IMR-90 (cell line): ENCODE data around the gene PTPRK. TPM values are rescaled to one million over a fixed set of nuclear protein-coding genes. Genes with fewer than 3 reads are reported as not detected.

Experiments used
- ATAC-seq: fragments of 200-7000 bp; cut with Tn5 transposase; 2 replicates; pipeline ENCODE4 v1.9.1; 2020; ENCODE audit warnings: low read depth, mild to moderate bottlenecking, moderate library complexity
- BruUV-seq: library from RNA; stranded (reverse); fragments of 400-500 nt; replicated peaks from 2 replicates; lab custom pipeline; 2021; lab: Mats Ljungman, UMichigan
- CTCF ChIA-PET: fragments of 300-600 bp; formaldehyde crosslinking; extraction: SDS; loops from one replicate; lab custom pipeline; 2021; ENCODE audit warnings: antibody characterized with exemption; lab: Yijun Ruan, JAX
- POLR2A ChIA-PET: fragments of 300-600 bp; sonication (Branson Sonifier 250); formaldehyde crosslinking; loops from one replicate; lab custom pipeline; 2022; ENCODE audit warnings: antibody characterized with exemption; ENCODE audit not compliant: unreplicated experiment; lab: Charles Lee
- DNase-seq: peaks from one replicate; pipeline ENCODE4 v3.0.0; 2013
- H2AFZ ChIP-seq: replicated peaks from 2 replicates; pipeline ENCODE3; 2013; ENCODE audit warnings: low read length, mild to moderate bottlenecking; ENCODE audit not compliant: poor library complexity
- H2AK5ac ChIP-seq: 2 replicates; pipeline ENCODE4 v1.6.1; 2013; ENCODE audit warnings: low read depth, low read length, inconsistent platforms
- H2AK9ac ChIP-seq: replicated peaks from 2 replicates; pipeline ENCODE3; 2013; ENCODE audit warnings: mild to moderate bottlenecking, low read depth, low read length, moderate library complexity; ENCODE audit not compliant: poor library complexity
- H2BK120ac ChIP-seq: 2 replicates; pipeline ENCODE4 v1.6.1; 2013; ENCODE audit warnings: low read depth, low read length, inconsistent platforms
- H2BK15ac ChIP-seq: 3 replicates; pipeline ENCODE4 v1.6.1; 2013; ENCODE audit warnings: low read depth, low read length, inconsistent platforms
- H2BK20ac ChIP-seq: 2 replicates; pipeline ENCODE4 v1.6.1; 2013; ENCODE audit warnings: low read depth, mild to moderate bottlenecking, inconsistent platforms, low read length, moderate library complexity
- H2BK5ac ChIP-seq: 2 replicates; pipeline ENCODE4 v1.6.1; 2013; ENCODE audit warnings: mild to moderate bottlenecking, low read depth, low read length, inconsistent platforms; ENCODE audit not compliant: poor library complexity, severe bottlenecking
- H3K14ac ChIP-seq: replicated peaks from 2 replicates; pipeline ENCODE4 v1.6.1; 2013; ENCODE audit warnings: low read depth, low read length, inconsistent platforms
- H3K18ac ChIP-seq: 2 replicates; pipeline ENCODE4 v1.6.1; 2013; ENCODE audit warnings: low read depth, low read length, control low read depth
- H3K23ac ChIP-seq: 2 replicates; pipeline ENCODE4 v1.6.1; 2013; ENCODE audit warnings: low read depth, low read length, inconsistent platforms
- H3K27ac ChIP-seq: 2 replicates; pipeline ENCODE4 v1.5.1; 2013; ENCODE audit warnings: mild to moderate bottlenecking, control low read depth, low read length; ENCODE audit not compliant: insufficient read depth
- H3K27me3 ChIP-seq: 2 replicates; pipeline ENCODE4 v1.6.1; 2013; ENCODE audit warnings: low read length; ENCODE audit not compliant: control insufficient read depth, insufficient read depth
- H3K36me3 ChIP-seq: 2 replicates; pipeline ENCODE4 v1.6.1; 2013; ENCODE audit warnings: low read length, mixed read lengths; ENCODE audit not compliant: control insufficient read depth, insufficient read depth
- H3K4ac ChIP-seq: 2 replicates; pipeline ENCODE4 v1.6.1; 2013; ENCODE audit warnings: low read depth, low read length, inconsistent platforms
- H3K4me1 ChIP-seq: 2 replicates; pipeline ENCODE4 v1.6.1; 2013; ENCODE audit warnings: low read length, mixed read lengths; ENCODE audit not compliant: control insufficient read depth, insufficient read depth
- H3K4me2 ChIP-seq: 2 replicates; pipeline ENCODE4 v1.6.1; 2013; ENCODE audit warnings: low read depth, mild to moderate bottlenecking, control low read depth, low read length, moderate library complexity
- H3K4me3 ChIP-seq: 2 replicates; pipeline ENCODE4 v1.5.1; 2013; ENCODE audit warnings: low read depth, mild to moderate bottlenecking, control low read depth, low read length, moderate library complexity; ENCODE audit not compliant: insufficient read depth
- H3K56ac ChIP-seq: 2 replicates; pipeline ENCODE4 v1.6.1; 2013; ENCODE audit warnings: low read length, inconsistent platforms; ENCODE audit not compliant: insufficient read depth; ENCODE audit errors: extremely low read depth
- H3K79me1 ChIP-seq, 2 experiments: 2 replicates each; pipeline ENCODE4 v1.6.1; 2013; ENCODE audit warnings: low read length in 2 of 2, inconsistent platforms in 1 of 2, low read depth in 1 of 2
- H3K9ac ChIP-seq: 2 replicates; pipeline ENCODE4 v1.6.1; 2013; ENCODE audit warnings: low read depth, low read length, control low read depth
- H3K9me1 ChIP-seq: 2 replicates; pipeline ENCODE4 v1.6.1; 2013; ENCODE audit warnings: low read length, inconsistent platforms; ENCODE audit not compliant: insufficient read depth
- H3K9me3 ChIP-seq: 2 replicates; pipeline ENCODE4 v1.6.1; 2013; ENCODE audit warnings: low read length; ENCODE audit not compliant: control insufficient read depth, insufficient read depth
- H4K20me1 ChIP-seq: 2 replicates; pipeline ENCODE4 v1.6.1; 2013; ENCODE audit warnings: low read length, inconsistent platforms; ENCODE audit not compliant: insufficient read depth
- H4K5ac ChIP-seq: 2 replicates; pipeline ENCODE4 v1.6.1; 2013; ENCODE audit warnings: mild to moderate bottlenecking, low read depth, low read length, control low read depth
- H4K8ac ChIP-seq, 2 experiments: 2 replicates each; pipeline ENCODE4 v1.6.1; 2013; ENCODE audit warnings: low read depth in 2 of 2, low read length in 2 of 2, control low read depth in 1 of 2, inconsistent platforms in 1 of 2
- H4K91ac ChIP-seq: 2 replicates; pipeline ENCODE4 v1.6.1; 2013; ENCODE audit warnings: low read depth, low read length, inconsistent platforms; ENCODE audit not compliant: insufficient read depth
- BHLHE40 ChIP-seq: fragments of 150-350 bp; IDR thresholded peaks from 2 replicates; pipeline ENCODE4 v1.6.1; 2016; ENCODE audit warnings: mild to moderate bottlenecking, low read depth, low read length
- CEBPB ChIP-seq: IDR thresholded peaks from 2 replicates; pipeline ENCODE4 v1.6.1; 2012; ENCODE audit warnings: low read depth, low read length, improper control_type of control experiment
- CHD1 ChIP-seq: IDR thresholded peaks from 2 replicates; pipeline ENCODE4 v1.6.1; 2012; ENCODE audit warnings: low read depth, low read length, improper control_type of control experiment
- CTCF ChIP-seq: conservative IDR thresholded peaks from 2 replicates; pipeline ENCODE4 v1.5.1; 2012; ENCODE audit warnings: mild to moderate bottlenecking, low read depth, low read length, improper control_type of control experiment
- ELK1 ChIP-seq: fragments of 150-350 bp; IDR thresholded peaks from 2 replicates; pipeline ENCODE4 v1.6.1; 2016; ENCODE audit warnings: low read depth, mild to moderate bottlenecking, low read length, moderate library complexity, borderline replicate concordance
- FOS ChIP-seq: fragments of 150-350 bp; IDR thresholded peaks from 2 replicates; pipeline ENCODE4 v1.6.1; 2016; ENCODE audit warnings: low read depth, low read length
- MAFK ChIP-seq: IDR thresholded peaks from 2 replicates; pipeline ENCODE4 v1.6.1; 2012; ENCODE audit warnings: low read depth, low read length, improper control_type of control experiment
- MAZ ChIP-seq: IDR thresholded peaks from 2 replicates; pipeline ENCODE4 v1.6.1; 2012; ENCODE audit warnings: low read depth, mild to moderate bottlenecking, low read length, improper control_type of control experiment, moderate library complexity, borderline replicate concordance
- MXI1 ChIP-seq: IDR thresholded peaks from 2 replicates; pipeline ENCODE4 v1.6.1; 2012; ENCODE audit warnings: low read depth, mild to moderate bottlenecking, low read length, moderate library complexity, borderline replicate concordance
- NFE2L2 ChIP-seq: fragments of 150-350 bp; IDR thresholded peaks from 2 replicates; pipeline ENCODE4 v1.6.1; 2016; ENCODE audit warnings: low read depth, mild to moderate bottlenecking, low read length
- POLR2A ChIP-seq: IDR thresholded peaks from 2 replicates; pipeline ENCODE4 v1.6.1; 2012; ENCODE audit warnings: mild to moderate bottlenecking, low read depth, low read length
- RCOR1 ChIP-seq: IDR thresholded peaks from 2 replicates; pipeline ENCODE4 v1.6.1; 2012; ENCODE audit warnings: mild to moderate bottlenecking, low read length, improper control_type of control experiment; ENCODE audit not compliant: insufficient replicate concordance
- RFX5 ChIP-seq: IDR thresholded peaks from 2 replicates; pipeline ENCODE4 v1.8.0; 2012; ENCODE audit warnings: low read depth, mild to moderate bottlenecking, low read length, moderate library complexity
- SMC3 ChIP-seq: fragments of 150-350 bp; IDR thresholded peaks from 2 replicates; pipeline ENCODE4 v1.6.1; 2016; ENCODE audit warnings: low read depth, mild to moderate bottlenecking, antibody characterized with exemption, low read length, moderate library complexity
- USF2 ChIP-seq: fragments of 150-350 bp; IDR thresholded peaks from 2 replicates; pipeline ENCODE4 v1.6.1; 2017; ENCODE audit warnings: mild to moderate bottlenecking, antibody characterized with exemption, low read length, low read depth
- WGBS, 2 experiments: methylation state at CpG; one replicate each; pipeline versions ENCODE4 v1.1.5 to v1.1.7; 2013; ENCODE audit warnings: missing lambda C conversion rate in 2 of 2; ENCODE audit not compliant: insufficient read length in 1 of 2; ENCODE audit errors: extremely low coverage in 2 of 2; 5-methylcytosine and 5-hydroxymethylcytosine counted together
- dilution Hi-C: fragments of 300-500 bp; cut with HindIII; formaldehyde crosslinking; loops from one replicate; pipeline ENCODE4 v1.14.3; 2018; ENCODE audit warnings: low sequenced_read_pairs; ENCODE audit not compliant: unreplicated experiment
- in situ Hi-C: fragments of 300-500 bp; cut with MboI; formaldehyde crosslinking; loops from 3 replicates; pipeline ENCODE4 v1.14.3; 2019; ENCODE audit warnings: low sequenced_read_pairs, inconsistent platforms, mixed read lengths
- intact Hi-C: fragments of 100-400 bp; cut with micrococcal nuclease; formaldehyde crosslinking; loops from 2 replicates; pipeline ENCODE4 v1.10.0; 2022
- polyA plus RNA-seq, 3 experiments: library from polyadenylated mRNA; depleted of rRNA; stranded (reverse); fragments of >200 nt; gene quantifications; 2 replicates each; pipeline ENCODE4 v1.2.3, GENCODE V29; 2012; ENCODE audit warnings: low replicate concordance in 1 of 3
- total RNA-seq: library from RNA; depleted of rRNA; stranded (reverse); fragments of >200 nt; gene quantifications from 2 replicates; pipeline ENCODE4 v1.2.3, GENCODE V29; 2012

The PTPRK gene
- total and polyA plus RNA-seq, 2 of the 4 experiments (the other 2 are of a cell fraction), result 18.0 to 80.8 TPM

- H3K4me3 ChIP-seq, result no peak overlapping the region
- no peaks in the 10 kb centered on the region for H3K27me3 ChIP-seq
- no peak for ATAC-seq
- dilution Hi-C loops, result no loop called here
- no peak overlapping the region for H2AK5ac ChIP-seq
- no peaks in the 10 kb centered on the region for H4K20me1 ChIP-seq
- H2BK20ac ChIP-seq, result no peak overlapping the region
- no peak overlapping the region for H3K23ac ChIP-seq
- POLR2A ChIA-PET, result no interaction called here
- H3K9me1 ChIP-seq, result no peaks in the 10 kb centered on the region
- H3K4ac ChIP-seq, result no peak overlapping the region
- H3K79me1 ChIP-seq, result no peaks in the 10 kb centered on the region
- H3K9ac ChIP-seq, result no peak overlapping the region
- in situ Hi-C loops, result no loop called here
- H3K14ac ChIP-seq, result no peak overlapping the region
- no TSS peak for BruUV-seq
- H4K91ac ChIP-seq, result no peak overlapping the region
- no peaks in the 10 kb centered on the region for H3K9me3 ChIP-seq
- DNase-seq, result no peak
- H3K4me2 ChIP-seq, result no peak overlapping the region
- CTCF ChIA-PET, result no interaction called here
- intact Hi-C loops, result loop anchor here (10.0 kb wide), 1 partner anchor 738 kb away; no protein-coding TSS in a partner anchor
- no CpG with 5 or more reads among the region's 3 CpGs for WGBS, 2 experiments
- H3K4me1 ChIP-seq, result no peaks in the 10 kb centered on the region
- TF ChIP-seq RFX5 (no peak), MAZ (no peak), FOS (no peak), CTCF (no peak), BHLHE40 (no peak), SMC3 (no peak), CEBPB (no peak), RCOR1 (no peak), NFE2L2 (no peak), USF2 (no peak), CHD1 (no peak), MAFK (no peak), ELK1 (no peak), MXI1 (no peak), POLR2A (no peak)
- no peak overlapping the region for H2AK9ac ChIP-seq
- H4K8ac ChIP-seq, result no peak overlapping the region
- H2BK5ac ChIP-seq, result no peak overlapping the region
- H2BK15ac ChIP-seq, result no peak overlapping the region
- H2BK120ac ChIP-seq, result no peak overlapping the region
- H3K27ac ChIP-seq, result no peak overlapping the region
- 0 out of 2 replicates have a peak, but pooled peaks cover 1% of the 10 kb centered on the region for H3K36me3 ChIP-seq
- no peak overlapping the region for H4K5ac ChIP-seq
- no peak overlapping the region for H3K18ac ChIP-seq
- no peak overlapping the region for H2AFZ ChIP-seq
- no peak overlapping the region for H3K56ac ChIP-seq
Observed at GRCh38 chr6:127996925-127997324, 523.5 kb downstream of the PTPRK start.
